GM21825 (cell line): ENCODE data around the gene TUBA1C.
A peak's percentile ranks its signal among the peaks of the same experiment; 100 is the strongest.
"Not testable (repeated sequence)": the region's sequence is repeated elsewhere in the genome, so short reads cannot be mapped to it uniquely, and the experiment has no call there.

ENCODE experiments used
- ATAC-seq: cut with Tn5 transposase; IDR thresholded peaks from one replicate; pipeline ENCODE4 v1.9.1; 2021; ENCODE audit warnings: mild to moderate bottlenecking, moderate library complexity; ENCODE audit not compliant: unreplicated experiment

TUBA1C gene

GRCh38 chr12:49255456-49255855 is 9.4 kb upstream of the TUBA1C start:
- ATAC-seq, result not testable (repeated sequence)

GRCh38 chr12:49255857-49256637 is 8.8 kb upstream of the TUBA1C start:
- ATAC-seq, result no peak

GRCh38 chr12:49257508-49258184 is 7.2 kb upstream of the TUBA1C start:
- not testable (repeated sequence) for ATAC-seq

- ATAC-seq, result no peak
Observed at GRCh38 chr12:49259452-49259851, 5.4 kb upstream of the TUBA1C start.

GRCh38 chr12:49260166-49260565 is 4.7 kb upstream of the TUBA1C start:
- ATAC-seq, result no peak

GRCh38 chr12:49260571-49261363 is 4.1 kb upstream of the TUBA1C start:
- no peak for ATAC-seq

- no peak for ATAC-seq
Observed at GRCh38 chr12:49261721-49262120, 3.2 kb upstream of the TUBA1C start.

- ATAC-seq, result no peak
Observed at GRCh38 chr12:49263400-49263763, 1.5 kb upstream of the TUBA1C start.

GRCh38 chr12:49264466-49264872 is 413 bp upstream of the TUBA1C start:
- ATAC-seq, result peak; percentile 37

- ATAC-seq, result not testable (repeated sequence)
Observed at GRCh38 chr12:49269191-49269590, 4.3 kb downstream of the TUBA1C start.

- ATAC-seq, result no peak
Observed at GRCh38 chr12:49272790-49273725, 8.2 kb downstream of the TUBA1C start.

- no peak for ATAC-seq
Observed at GRCh38 chr12:49273726-49274395, 9.0 kb downstream of the TUBA1C start.

GRCh38 chr12:49274396-49275069 is 9.7 kb downstream of the TUBA1C start:
- ATAC-seq, result no peak

GRCh38 chr12:49276304-49277290 is 11.7 kb downstream of the TUBA1C start:
- no peak for ATAC-seq

GRCh38 chr12:49277466-49277865 is 12.6 kb downstream of the TUBA1C start:
- no peak for ATAC-seq

GRCh38 chr12:49279706-49280159 is 14.9 kb downstream of the TUBA1C start:
- no peak for ATAC-seq

GRCh38 chr12:49280545-49280944 is 15.7 kb downstream of the TUBA1C start:
- not testable (repeated sequence) for ATAC-seq

- no peak for ATAC-seq
Observed at GRCh38 chr12:49282302-49282701, 17.4 kb downstream of the TUBA1C start.
